ENCODE data around the gene TNRC6C. TPM values are rescaled to one million over a fixed set of nuclear protein-coding genes. Genes with fewer than 3 reads are reported as not detected.

Gene TNRC6C
- total and polyA plus RNA-seq, 2 experiments from 2014 or later = 10.1 to 16.6 TPM

DNA sequence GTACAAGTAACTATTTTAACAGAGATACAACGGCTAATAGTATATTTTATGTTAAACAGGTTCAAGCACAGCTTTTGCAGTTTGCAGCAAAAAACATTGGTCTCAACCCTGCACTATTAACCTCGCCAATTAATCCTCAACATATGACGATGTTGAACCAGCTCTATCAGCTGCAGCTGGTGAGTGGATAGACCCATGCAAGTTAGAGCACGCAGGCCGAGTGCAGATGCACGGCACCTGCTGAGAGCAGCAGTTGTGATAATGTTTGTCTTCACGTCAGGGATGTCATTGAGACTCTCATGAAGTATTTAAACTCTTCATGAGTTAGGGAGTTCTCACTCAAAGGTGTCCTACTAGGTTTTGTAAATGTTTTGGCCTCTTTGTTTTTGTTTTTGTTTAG is 124.5 kb downstream of the TNRC6C start (continued):
- TF ChIP-seq, protein P1, sequence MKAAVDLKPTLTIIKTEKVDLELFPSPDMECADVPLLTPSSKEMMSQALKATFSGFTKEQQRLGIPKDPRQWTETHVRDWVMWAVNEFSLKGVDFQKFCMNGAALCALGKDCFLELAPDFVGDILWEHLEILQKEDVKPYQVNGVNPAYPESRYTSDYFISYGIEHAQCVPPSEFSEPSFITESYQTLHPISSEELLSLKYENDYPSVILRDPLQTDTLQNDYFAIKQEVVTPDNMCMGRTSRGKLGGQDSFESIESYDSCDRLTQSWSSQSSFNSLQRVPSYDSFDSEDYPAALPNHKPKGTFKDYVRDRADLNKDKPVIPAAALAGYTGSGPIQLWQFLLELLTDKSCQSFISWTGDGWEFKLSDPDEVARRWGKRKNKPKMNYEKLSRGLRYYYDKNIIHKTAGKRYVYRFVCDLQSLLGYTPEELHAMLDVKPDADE (IDR thresholded peaks at IDR 0.05) = no peak
- TF ChIP-seq EZH2phosphoT487 (IDR thresholded peaks at IDR 0.05; ENCODE audit: unreplicated experiment) = no peak

DNA sequence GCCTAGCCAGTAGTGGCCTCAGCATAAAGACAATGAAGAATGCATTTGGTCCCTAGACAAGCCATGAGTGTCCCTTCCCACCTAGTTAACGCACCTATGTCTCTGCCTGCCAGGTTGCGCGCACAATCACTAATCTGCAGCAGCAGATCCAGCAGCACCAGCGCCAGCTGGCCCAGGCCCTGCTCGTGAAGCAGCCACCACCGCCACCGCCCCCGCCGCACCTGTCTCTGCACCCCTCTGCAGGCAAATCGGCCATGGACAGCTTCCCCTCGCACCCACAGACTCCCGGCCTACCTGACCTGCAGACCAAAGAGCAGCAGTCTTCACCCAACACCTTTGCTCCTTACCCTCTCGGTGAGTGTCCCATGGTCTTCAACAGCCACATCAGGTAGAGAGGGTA is 128.2 kb downstream of the TNRC6C start:
- Mint-ChIP-seq H3K4me3 (no peak overlapping the region), H3K27me3 (ENCODE audit: insufficient read depth, low read depth, poor library complexity) (no peaks in the 10 kb centered on the region), H3K27ac (no peak overlapping the region), H3K9me3 (no peaks in the 10 kb centered on the region), H3K36me3 (ENCODE audit: low read depth) (peaks cover 56% of the 10 kb centered on the region), H3K4me1 (no peaks in the 10 kb centered on the region)
- no peak overlapping the region for H3K4me2 ChIP-seq
- peaks cover 15% of the 10 kb centered on the region for H3K36me3 ChIP-seq (ENCODE audit: insufficient read depth)
- H3K79me2 ChIP-seq (replicated peaks; ENCODE audit: insufficient read depth) = no peaks in the 10 kb centered on the region
- no peaks in the 10 kb centered on the region for H3F3A ChIP-seq (replicated peaks; ENCODE audit: low read depth)
- H3K27ac ChIP-seq (ENCODE audit: low read depth) = no peak overlapping the region
- no peak overlapping the region for H3K4me3 ChIP-seq
- TF ChIP-seq STAT1 (IDR thresholded peaks at IDR 0.05; ENCODE audit: unreplicated experiment) = no peak
- TF ChIP-seq EZH2phosphoT487 (IDR thresholded peaks at IDR 0.05; ENCODE audit: unreplicated experiment) = no peak
- H4K20me1 ChIP-seq (replicated peaks; ENCODE audit: insufficient read depth) = peaks cover 6% of the 10 kb centered on the region; the same call in 1 of the 2 replicates
- H3K9me2 ChIP-seq (ENCODE audit: insufficient read depth) = no peaks in the 10 kb centered on the region
- no peak overlapping the region for H2AFZ ChIP-seq
- ATAC-seq = no peak
- no peaks in the 10 kb centered on the region for H3K27me3 ChIP-seq (ENCODE audit: insufficient read depth)
- H3K4me1 ChIP-seq (ENCODE audit: insufficient read depth) = no peaks in the 10 kb centered on the region
- no peak for DNase-seq (ENCODE audit: low spot score)

DNA sequence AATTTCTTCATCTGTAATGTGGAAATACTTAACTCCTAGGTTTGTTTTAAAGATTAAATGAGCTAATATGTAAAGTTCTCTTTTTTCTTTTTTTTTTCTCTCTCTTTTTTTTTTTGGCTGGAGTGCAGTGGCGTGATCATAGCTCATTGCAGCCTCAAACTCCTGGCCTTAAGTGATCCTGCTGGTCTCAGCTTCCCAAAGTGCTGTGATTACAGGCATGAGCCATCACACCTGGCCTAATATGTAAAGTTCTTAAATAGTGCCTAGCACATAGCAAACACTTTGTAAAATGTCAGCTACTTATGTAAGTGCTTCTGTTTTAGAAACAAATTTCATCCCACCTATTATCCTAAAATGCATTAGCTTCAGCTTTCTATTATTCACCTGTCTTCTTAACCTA is 130.0 kb downstream of the TNRC6C start:
- Mint-ChIP-seq H3K27ac (no peak overlapping the region), H3K4me1 (no peaks in the 10 kb centered on the region), H3K9me3 (no peaks in the 10 kb centered on the region), H3K27me3 (ENCODE audit: insufficient read depth, low read depth, poor library complexity) (no peaks in the 10 kb centered on the region), H3K36me3 (ENCODE audit: low read depth) (peaks cover 62% of the 10 kb centered on the region), H3K4me3 (no peak overlapping the region)
- Histone ChIP-seq H3K4me3 (no peak overlapping the region), H3K36me3 (ENCODE audit: insufficient read depth) (peaks cover 16% of the 10 kb centered on the region), H2AFZ (no peak overlapping the region), H3K9me2 (ENCODE audit: insufficient read depth) (no peaks in the 10 kb centered on the region), H3F3A (replicated peaks; ENCODE audit: low read depth) (no peaks in the 10 kb centered on the region), H3K4me1 (ENCODE audit: insufficient read depth) (no peaks in the 10 kb centered on the region), H4K20me1 (replicated peaks; ENCODE audit: insufficient read depth) (peaks cover 6% of the 10 kb centered on the region; the same call in 1 of the 2 replicates), H3K79me2 (replicated peaks; ENCODE audit: insufficient read depth) (no peaks in the 10 kb centered on the region), H3K27me3 (ENCODE audit: insufficient read depth) (no peaks in the 10 kb centered on the region), H3K4me2 (no peak overlapping the region), H3K27ac (ENCODE audit: low read depth) (no peak overlapping the region)
- ATAC-seq (no peak), DNase-seq (ENCODE audit: low spot score) (no peak)
- TF ChIP-seq, protein P2, sequence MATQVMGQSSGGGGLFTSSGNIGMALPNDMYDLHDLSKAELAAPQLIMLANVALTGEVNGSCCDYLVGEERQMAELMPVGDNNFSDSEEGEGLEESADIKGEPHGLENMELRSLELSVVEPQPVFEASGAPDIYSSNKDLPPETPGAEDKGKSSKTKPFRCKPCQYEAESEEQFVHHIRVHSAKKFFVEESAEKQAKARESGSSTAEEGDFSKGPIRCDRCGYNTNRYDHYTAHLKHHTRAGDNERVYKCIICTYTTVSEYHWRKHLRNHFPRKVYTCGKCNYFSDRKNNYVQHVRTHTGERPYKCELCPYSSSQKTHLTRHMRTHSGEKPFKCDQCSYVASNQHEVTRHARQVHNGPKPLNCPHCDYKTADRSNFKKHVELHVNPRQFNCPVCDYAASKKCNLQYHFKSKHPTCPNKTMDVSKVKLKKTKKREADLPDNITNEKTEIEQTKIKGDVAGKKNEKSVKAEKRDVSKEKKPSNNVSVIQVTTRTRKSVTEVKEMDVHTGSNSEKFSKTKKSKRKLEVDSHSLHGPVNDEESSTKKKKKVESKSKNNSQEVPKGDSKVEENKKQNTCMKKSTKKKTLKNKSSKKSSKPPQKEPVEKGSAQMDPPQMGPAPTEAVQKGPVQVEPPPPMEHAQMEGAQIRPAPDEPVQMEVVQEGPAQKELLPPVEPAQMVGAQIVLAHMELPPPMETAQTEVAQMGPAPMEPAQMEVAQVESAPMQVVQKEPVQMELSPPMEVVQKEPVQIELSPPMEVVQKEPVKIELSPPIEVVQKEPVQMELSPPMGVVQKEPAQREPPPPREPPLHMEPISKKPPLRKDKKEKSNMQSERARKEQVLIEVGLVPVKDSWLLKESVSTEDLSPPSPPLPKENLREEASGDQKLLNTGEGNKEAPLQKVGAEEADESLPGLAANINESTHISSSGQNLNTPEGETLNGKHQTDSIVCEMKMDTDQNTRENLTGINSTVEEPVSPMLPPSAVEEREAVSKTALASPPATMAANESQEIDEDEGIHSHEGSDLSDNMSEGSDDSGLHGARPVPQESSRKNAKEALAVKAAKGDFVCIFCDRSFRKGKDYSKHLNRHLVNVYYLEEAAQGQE (IDR thresholded peaks at IDR 0.05; ENCODE audit: unreplicated experiment) = no peak
- no peak for TF ChIP-seq JUNB (IDR thresholded peaks at IDR 0.05; ENCODE audit: unreplicated experiment)
- TF ChIP-seq, protein P1 (IDR thresholded peaks at IDR 0.05) = no peak
- no peak for TF ChIP-seq EZH2phosphoT487 (IDR thresholded peaks at IDR 0.05; ENCODE audit: unreplicated experiment)
- no peak for TF ChIP-seq STAT1 (IDR thresholded peaks at IDR 0.05; ENCODE audit: unreplicated experiment)
- TF ChIP-seq ZNF331 (CRISPR knock-in tag; IDR thresholded peaks at IDR 0.05; ENCODE audit: low read depth) = no peak
- no peak for TF ChIP-seq NANOG (IDR thresholded peaks at IDR 0.05; ENCODE audit: borderline replicate concordance)
- TF ChIP-seq, protein P3, sequence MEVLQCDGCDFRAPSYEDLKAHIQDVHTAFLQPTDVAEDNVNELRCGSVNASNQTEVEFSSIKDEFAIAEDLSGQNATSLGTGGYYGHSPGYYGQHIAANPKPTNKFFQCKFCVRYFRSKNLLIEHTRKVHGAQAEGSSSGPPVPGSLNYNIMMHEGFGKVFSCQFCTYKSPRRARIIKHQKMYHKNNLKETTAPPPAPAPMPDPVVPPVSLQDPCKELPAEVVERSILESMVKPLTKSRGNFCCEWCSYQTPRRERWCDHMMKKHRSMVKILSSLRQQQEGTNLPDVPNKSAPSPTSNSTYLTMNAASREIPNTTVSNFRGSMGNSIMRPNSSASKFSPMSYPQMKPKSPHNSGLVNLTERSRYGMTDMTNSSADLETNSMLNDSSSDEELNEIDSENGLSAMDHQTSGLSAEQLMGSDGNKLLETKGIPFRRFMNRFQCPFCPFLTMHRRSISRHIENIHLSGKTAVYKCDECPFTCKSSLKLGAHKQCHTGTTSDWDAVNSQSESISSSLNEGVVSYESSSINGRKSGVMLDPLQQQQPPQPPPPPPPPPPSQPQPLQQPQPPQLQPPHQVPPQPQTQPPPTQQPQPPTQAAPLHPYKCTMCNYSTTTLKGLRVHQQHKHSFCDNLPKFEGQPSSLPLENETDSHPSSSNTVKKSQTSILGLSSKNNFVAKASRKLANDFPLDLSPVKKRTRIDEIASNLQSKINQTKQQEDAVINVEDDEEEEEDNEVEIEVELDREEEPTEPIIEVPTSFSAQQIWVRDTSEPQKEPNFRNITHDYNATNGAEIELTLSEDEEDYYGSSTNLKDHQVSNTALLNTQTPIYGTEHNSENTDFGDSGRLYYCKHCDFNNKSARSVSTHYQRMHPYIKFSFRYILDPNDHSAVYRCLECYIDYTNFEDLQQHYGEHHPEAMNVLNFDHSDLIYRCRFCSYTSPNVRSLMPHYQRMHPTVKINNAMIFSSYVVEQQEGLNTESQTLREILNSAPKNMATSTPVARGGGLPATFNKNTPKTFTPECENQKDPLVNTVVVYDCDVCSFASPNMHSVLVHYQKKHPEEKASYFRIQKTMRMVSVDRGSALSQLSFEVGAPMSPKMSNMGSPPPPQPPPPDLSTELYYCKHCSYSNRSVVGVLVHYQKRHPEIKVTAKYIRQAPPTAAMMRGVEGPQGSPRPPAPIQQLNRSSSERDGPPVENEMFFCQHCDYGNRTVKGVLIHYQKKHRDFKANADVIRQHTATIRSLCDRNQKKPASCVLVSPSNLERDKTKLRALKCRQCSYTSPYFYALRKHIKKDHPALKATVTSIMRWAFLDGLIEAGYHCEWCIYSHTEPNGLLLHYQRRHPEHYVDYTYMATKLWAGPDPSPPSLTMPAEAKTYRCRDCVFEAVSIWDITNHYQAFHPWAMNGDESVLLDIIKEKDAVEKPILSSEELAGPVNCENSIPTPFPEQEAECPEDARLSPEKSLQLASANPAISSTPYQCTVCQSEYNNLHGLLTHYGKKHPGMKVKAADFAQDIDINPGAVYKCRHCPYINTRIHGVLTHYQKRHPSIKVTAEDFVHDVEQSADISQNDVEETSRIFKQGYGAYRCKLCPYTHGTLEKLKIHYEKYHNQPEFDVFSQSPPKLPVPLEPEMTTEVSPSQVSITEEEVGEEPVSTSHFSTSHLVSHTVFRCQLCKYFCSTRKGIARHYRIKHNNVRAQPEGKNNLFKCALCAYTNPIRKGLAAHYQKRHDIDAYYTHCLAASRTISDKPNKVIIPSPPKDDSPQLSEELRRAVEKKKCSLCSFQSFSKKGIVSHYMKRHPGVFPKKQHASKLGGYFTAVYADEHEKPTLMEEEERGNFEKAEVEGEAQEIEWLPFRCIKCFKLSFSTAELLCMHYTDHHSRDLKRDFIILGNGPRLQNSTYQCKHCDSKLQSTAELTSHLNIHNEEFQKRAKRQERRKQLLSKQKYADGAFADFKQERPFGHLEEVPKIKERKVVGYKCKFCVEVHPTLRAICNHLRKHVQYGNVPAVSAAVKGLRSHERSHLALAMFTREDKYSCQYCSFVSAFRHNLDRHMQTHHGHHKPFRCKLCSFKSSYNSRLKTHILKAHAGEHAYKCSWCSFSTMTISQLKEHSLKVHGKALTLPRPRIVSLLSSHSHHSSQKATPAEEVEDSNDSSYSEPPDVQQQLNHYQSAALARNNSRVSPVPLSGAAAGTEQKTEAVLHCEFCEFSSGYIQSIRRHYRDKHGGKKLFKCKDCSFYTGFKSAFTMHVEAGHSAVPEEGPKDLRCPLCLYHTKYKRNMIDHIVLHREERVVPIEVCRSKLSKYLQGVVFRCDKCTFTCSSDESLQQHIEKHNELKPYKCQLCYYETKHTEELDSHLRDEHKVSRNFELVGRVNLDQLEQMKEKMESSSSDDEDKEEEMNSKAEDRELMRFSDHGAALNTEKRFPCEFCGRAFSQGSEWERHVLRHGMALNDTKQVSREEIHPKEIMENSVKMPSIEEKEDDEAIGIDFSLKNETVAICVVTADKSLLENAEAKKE (CRISPR knock-in tag; IDR thresholded peaks at IDR 0.05) = no peak

Data from GM23338 (cell line).